GM23248 (cell line): Measurements from ENCODE around the gene SLC17A1. TPM values are rescaled to one million over a fixed set of nuclear protein-coding genes. Genes with fewer than 3 reads are reported as not detected.

ENCODE experiments used
- DNase-seq: peaks from one replicate; pipeline ENCODE4 v3.0.0-alpha.2; 2015
- H2AFZ ChIP-seq: fragments of 200-600 bp; sonication (generic); 2 replicates; pipeline ENCODE4 v1.6.1; 2016; ENCODE audit warnings: antibody characterized with exemption
- H3F3A ChIP-seq: fragments of 200-600 bp; sonication (generic); 2 replicates; pipeline ENCODE4 v1.6.1; 2016; ENCODE audit warnings: mild to moderate bottlenecking, antibody characterized with exemption, mixed run types; ENCODE audit not compliant: insufficient read depth
- H3K27ac ChIP-seq: fragments of 200-600 bp; sonication (generic); 2 replicates; pipeline ENCODE4 v1.5.1; 2016; ENCODE audit warnings: mild to moderate bottlenecking
- H3K27me3 ChIP-seq: fragments of 200-600 bp; sonication (generic); replicated peaks from 2 replicates; pipeline ENCODE4 v1.6.1; 2016; ENCODE audit warnings: mild to moderate bottlenecking; ENCODE audit not compliant: insufficient read depth
- H3K36me3 ChIP-seq: fragments of 200-600 bp; sonication (generic); 2 replicates; pipeline ENCODE4 v1.6.1; 2016; ENCODE audit warnings: low read depth, mild to moderate bottlenecking
- H3K4me1 ChIP-seq: fragments of 200-600 bp; sonication (generic); 2 replicates; pipeline ENCODE4 v1.6.1; 2016; ENCODE audit warnings: mild to moderate bottlenecking; ENCODE audit not compliant: insufficient read depth
- H3K4me2 ChIP-seq: fragments of 200-600 bp; sonication (generic); one replicate; pipeline ENCODE4 v1.6.1; 2016; ENCODE audit warnings: mild to moderate bottlenecking; ENCODE audit not compliant: unreplicated experiment
- H3K4me3 ChIP-seq: fragments of 200-600 bp; sonication (generic); 2 replicates; pipeline ENCODE4 v1.5.1; 2016; ENCODE audit warnings: mild to moderate bottlenecking
- H3K79me2 ChIP-seq: fragments of 200-600 bp; sonication (generic); 2 replicates; pipeline ENCODE4 v1.6.1; 2016; ENCODE audit warnings: mild to moderate bottlenecking; ENCODE audit not compliant: insufficient read depth
- H3K9ac ChIP-seq: fragments of 200-600 bp; sonication (generic); 2 replicates; pipeline ENCODE4 v1.6.1; 2016; ENCODE audit warnings: mild to moderate bottlenecking
- H3K9me2 ChIP-seq: fragments of 200-600 bp; sonication (generic); 2 replicates; pipeline ENCODE4 v1.6.1; 2016; ENCODE audit warnings: mixed run types, mild to moderate bottlenecking, moderate library complexity; ENCODE audit not compliant: insufficient read depth
- H3K9me3 ChIP-seq: fragments of 200-600 bp; sonication (generic); one replicate; pipeline ENCODE4 v1.6.1; 2017; ENCODE audit warnings: low read depth
- H4K20me1 ChIP-seq: fragments of 200-600 bp; sonication (generic); 2 replicates; pipeline ENCODE4 v1.6.0; 2016; ENCODE audit not compliant: insufficient read depth
- EZH2 ChIP-seq: fragments of 200-600 bp; sonication (generic); IDR thresholded peaks from 2 replicates; pipeline ENCODE4 v1.6.1; 2018; ENCODE audit warnings: antibody characterized with exemption, mild to moderate bottlenecking; ENCODE audit not compliant: insufficient read depth, poor library complexity, severe bottlenecking
- EZH2phosphoT487 ChIP-seq: fragments of 200-600 bp; sonication (generic); IDR thresholded peaks from 2 replicates; pipeline ENCODE4 v1.6.1; 2018; ENCODE audit warnings: antibody characterized with exemption, moderate library complexity, mild to moderate bottlenecking, low read depth; ENCODE audit not compliant: insufficient read depth
- WGBS, 2 experiments: methylation state at CpG; one replicate each; pipeline ENCODE4 v1.1.6; 2015 to 2017; ENCODE audit warnings: low lambda C conversion rate in 2 of 2, low coverage in 1 of 2; ENCODE audit errors: missing lambda C conversion rate in 2 of 2; 5-methylcytosine and 5-hydroxymethylcytosine counted together
- in situ Hi-C: fragments of 300-500 bp; cut with MboI; formaldehyde crosslinking; loops from 2 replicates; pipeline ENCODE4 v1.15.0; 2020
- polyA plus RNA-seq: library from polyadenylated mRNA; unstranded; fragments of >200 nt; fragmentation: Nextera tagmentation; extraction: Ambion mirVana; gene quantifications from 2 replicates; pipeline ENCODE4 v1.2.1, GENCODE V29; 2016
- total RNA-seq: library from RNA; depleted of rRNA; stranded (reverse); fragments of >200 nt; shearing (Covaris generic); gene quantifications from 2 replicates; pipeline ENCODE4 v1.2.3, GENCODE V29; 2014; rRNA removed

Gene SLC17A1
- total and polyA plus RNA-seq, 2 experiments from 2014 or later, result not detected

DNA sequence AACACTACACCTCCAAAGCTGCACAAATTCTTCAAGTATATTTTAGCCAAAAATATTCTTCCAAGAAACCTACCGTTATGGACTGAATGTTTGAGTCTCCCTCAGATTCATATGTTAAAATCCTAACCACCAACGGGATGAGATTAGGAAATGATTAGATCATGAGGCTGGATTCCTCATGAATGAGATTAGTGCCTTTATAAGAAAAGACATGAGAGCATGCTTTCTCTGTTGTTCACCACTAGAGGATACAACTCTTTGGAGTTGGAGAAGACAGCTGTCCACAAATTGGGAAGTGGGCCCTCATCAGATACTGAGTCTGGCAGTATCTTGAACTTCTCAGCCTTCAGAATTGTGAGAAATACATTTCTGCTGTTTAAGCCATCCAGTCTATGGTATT, 84.4 kb downstream of the SLC17A1 start:
- Histone ChIP-seq H3K9me2 (no peaks in the 10 kb centered on the region), H4K20me1 (no peaks in the 10 kb centered on the region), H2AFZ (no peak overlapping the region), H3K27me3 (no peaks in the 10 kb centered on the region), H3K4me1 (no peaks in the 10 kb centered on the region), H3K4me3 (no peak overlapping the region), H3K36me3 (no peaks in the 10 kb centered on the region), H3F3A (no peaks in the 10 kb centered on the region), H3K9ac (no peak overlapping the region), H3K9me3 (no peaks in the 10 kb centered on the region), H3K4me2 (no peak overlapping the region), H3K27ac (no peak overlapping the region), H3K79me2 (no peaks in the 10 kb centered on the region)
- 39 to 51% methylated on average over 2 of the region's 2 CpGs for WGBS, 2 experiments
- in situ Hi-C loops, result no loop called here
- DNase-seq, result no peak
- no peak for TF ChIP-seq EZH2
- no peak for TF ChIP-seq EZH2phosphoT487

DNA sequence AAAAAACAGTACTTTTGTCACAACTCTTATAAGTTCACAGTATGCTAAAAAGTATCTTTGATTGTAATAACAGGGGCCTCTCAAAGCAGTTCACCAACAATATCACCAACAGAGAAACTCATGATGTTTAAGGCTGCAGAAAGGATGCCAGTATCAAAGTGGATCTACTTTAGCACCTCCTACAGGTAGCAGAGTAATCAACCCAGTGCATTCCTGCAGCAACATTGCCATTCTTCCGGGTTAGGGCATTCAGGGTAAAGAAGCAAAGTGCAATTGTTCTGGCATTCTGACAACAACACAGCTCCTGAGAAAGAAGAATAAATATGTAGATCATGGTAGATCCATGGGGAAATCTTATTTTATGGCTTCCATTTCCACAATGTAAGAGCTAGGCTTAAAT, 84.9 kb downstream of the SLC17A1 start:
- no peaks in the 10 kb centered on the region for H3K36me3 ChIP-seq
- DNase-seq, result no peak
- H3K4me2 ChIP-seq, result no peak overlapping the region
- H3F3A ChIP-seq, result no peaks in the 10 kb centered on the region
- H3K9me3 ChIP-seq, result no peaks in the 10 kb centered on the region
- no peaks in the 10 kb centered on the region for H3K79me2 ChIP-seq
- no peak overlapping the region for H3K9ac ChIP-seq
- H3K9me2 ChIP-seq, result no peaks in the 10 kb centered on the region
- H3K27me3 ChIP-seq, result no peaks in the 10 kb centered on the region
- WGBS, 2 experiments, result 27 to 47% methylated on average over 1 of the region's 1 CpG
- H3K27ac ChIP-seq, result no peak overlapping the region
- no peak for TF ChIP-seq EZH2
- TF ChIP-seq EZH2phosphoT487, result no peak
- H2AFZ ChIP-seq, result no peak overlapping the region
- in situ Hi-C loops, result no loop called here
- no peaks in the 10 kb centered on the region for H3K4me1 ChIP-seq
- H3K4me3 ChIP-seq, result no peak overlapping the region
- H4K20me1 ChIP-seq, result no peaks in the 10 kb centered on the region

DNA sequence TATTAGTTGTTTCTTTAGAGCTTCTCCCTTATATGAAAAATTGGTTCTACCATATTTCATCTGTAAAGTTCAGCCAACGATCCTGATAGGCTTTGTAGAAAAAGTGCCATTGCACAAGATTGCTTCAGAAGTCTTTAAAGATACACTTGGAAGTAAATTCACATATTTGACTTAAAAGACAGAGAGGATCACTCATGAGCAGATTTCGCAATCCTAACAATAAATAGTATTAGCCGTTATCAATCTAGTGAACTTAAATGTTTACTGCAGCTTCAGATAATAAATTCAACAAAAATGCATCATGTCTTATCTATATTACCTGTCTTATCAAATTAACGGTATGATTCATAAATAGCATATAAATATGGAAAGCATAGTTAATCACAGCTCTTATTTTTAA, 86.0 kb downstream of the SLC17A1 start:
- no peaks in the 10 kb centered on the region for H3K27me3 ChIP-seq
- no peaks in the 10 kb centered on the region for H3K9me3 ChIP-seq
- H3K9ac ChIP-seq, result no peak overlapping the region
- no peaks in the 10 kb centered on the region for H3K79me2 ChIP-seq
- 38 to 46% methylated on average over 4 of the region's 4 CpGs for WGBS, 2 experiments
- H3K9me2 ChIP-seq, result no peaks in the 10 kb centered on the region
- in situ Hi-C loops, result no loop called here
- no peaks in the 10 kb centered on the region for H3F3A ChIP-seq
- H4K20me1 ChIP-seq, result no peaks in the 10 kb centered on the region
- H3K4me1 ChIP-seq, result no peaks in the 10 kb centered on the region
- DNase-seq, result no peak
- H3K4me2 ChIP-seq, result no peak overlapping the region
- TF ChIP-seq EZH2phosphoT487, result no peak
- no peak for TF ChIP-seq EZH2
- H2AFZ ChIP-seq, result no peak overlapping the region
- H3K27ac ChIP-seq, result no peak overlapping the region
- H3K4me3 ChIP-seq, result no peak overlapping the region
- no peaks in the 10 kb centered on the region for H3K36me3 ChIP-seq

DNA sequence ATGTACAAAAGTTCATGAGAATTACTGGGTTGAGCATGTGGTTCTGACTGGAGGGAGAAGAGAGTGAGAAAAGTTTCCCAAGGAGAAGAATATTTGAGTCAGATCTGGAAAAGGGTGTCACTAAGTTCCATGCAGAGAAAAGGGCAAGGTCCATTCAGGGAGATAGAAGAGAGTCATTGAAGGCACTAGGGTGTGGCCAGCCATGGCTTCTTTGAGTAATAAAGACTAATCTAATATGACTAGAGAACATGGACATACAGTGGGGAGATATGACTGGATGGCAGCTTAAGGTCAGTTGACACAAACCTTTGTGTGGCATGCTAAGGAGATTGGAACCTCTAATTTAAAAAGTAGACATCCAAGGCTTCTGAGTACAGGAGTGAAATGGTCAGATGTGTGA, 88.0 kb downstream of the SLC17A1 start:
- H3K27ac ChIP-seq, result no peak overlapping the region
- no peaks in the 10 kb centered on the region for H3K27me3 ChIP-seq
- H3F3A ChIP-seq, result no peaks in the 10 kb centered on the region
- no peak overlapping the region for H2AFZ ChIP-seq
- H3K79me2 ChIP-seq, result no peaks in the 10 kb centered on the region
- H3K9me2 ChIP-seq, result no peaks in the 10 kb centered on the region
- no peaks in the 10 kb centered on the region for H3K4me1 ChIP-seq
- TF ChIP-seq EZH2 (no peak), EZH2phosphoT487 (no peak)
- no peak overlapping the region for H3K9ac ChIP-seq
- no peak overlapping the region for H3K4me3 ChIP-seq
- no peaks in the 10 kb centered on the region for H3K9me3 ChIP-seq
- H3K36me3 ChIP-seq, result no peaks in the 10 kb centered on the region
- H4K20me1 ChIP-seq, result no peaks in the 10 kb centered on the region
- in situ Hi-C loops, result no loop called here
- no peak overlapping the region for H3K4me2 ChIP-seq
- no peak for DNase-seq

DNA sequence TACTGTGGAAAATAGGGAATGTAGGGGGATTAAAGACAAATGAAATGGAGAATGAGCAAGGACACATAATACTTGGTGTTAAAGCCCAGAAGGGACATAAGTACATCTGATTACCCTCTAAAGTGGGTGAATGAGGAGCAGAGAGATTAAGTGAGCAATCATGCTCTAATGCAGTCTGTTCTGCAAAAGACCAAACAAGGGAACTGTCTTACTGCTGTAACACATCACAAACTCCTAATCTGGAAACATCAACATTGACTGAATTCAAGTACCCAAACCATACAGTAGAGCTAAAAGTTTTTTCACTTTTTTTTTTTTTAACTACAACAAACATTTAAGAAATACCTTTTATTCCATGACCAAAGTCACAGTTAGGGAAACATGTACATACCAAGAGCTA, 96.6 kb downstream of the SLC17A1 start:
- Histone ChIP-seq H3K4me2 (no peak overlapping the region), H3K4me1 (no peaks in the 10 kb centered on the region), H4K20me1 (no peaks in the 10 kb centered on the region), H3K27ac (no peak overlapping the region), H3K9me3 (no peaks in the 10 kb centered on the region), H3K36me3 (no peaks in the 10 kb centered on the region), H3F3A (no peaks in the 10 kb centered on the region), H3K9ac (no peak overlapping the region), H2AFZ (no peak overlapping the region), H3K9me2 (no peaks in the 10 kb centered on the region), H3K4me3 (no peak overlapping the region), H3K27me3 (no peaks in the 10 kb centered on the region), H3K79me2 (no peaks in the 10 kb centered on the region)
- DNase-seq, result no peak
- in situ Hi-C loops, result no loop called here
- TF ChIP-seq EZH2 (no peak), EZH2phosphoT487 (no peak)

Other genes starting within 250 kb of the SLC17A1 start
- gene SCGN, start 179.8 kb downstream of the SLC17A1 start, total RNA-seq, result not detected in 2 replicates
- not detected in 2 replicates for gene SCGN, start 179.8 kb downstream of the SLC17A1 start, polyA plus RNA-seq
- gene SLC17A4, start 77.3 kb downstream of the SLC17A1 start, total RNA-seq, result not detected in 2 replicates
- not detected in 2 replicates for gene SLC17A4, start 77.3 kb downstream of the SLC17A1 start, polyA plus RNA-seq
- not detected in 2 replicates for gene SLC17A3, start 42.2 kb upstream of the SLC17A1 start, total RNA-seq
- not detected in 2 replicates for gene SLC17A3, start 42.2 kb upstream of the SLC17A1 start, polyA plus RNA-seq
- not detected in 2 replicates for gene SLC17A2, start 98.6 kb upstream of the SLC17A1 start, total RNA-seq
- not detected in 2 replicates for gene SLC17A2, start 98.6 kb upstream of the SLC17A1 start, polyA plus RNA-seq
- 5.9 and 7.6 TPM in 2 replicates for gene TRIM38, start 130.8 kb upstream of the SLC17A1 start, total RNA-seq
- 6.5 and 7.3 TPM in 2 replicates for gene TRIM38, start 130.8 kb upstream of the SLC17A1 start, polyA plus RNA-seq